Measurements from ENCODE around the gene TSPAN17. TPM values are rescaled to one million over a fixed set of nuclear protein-coding genes. Genes with fewer than 3 reads are reported as not detected.

TSPAN17 gene
- total RNA-seq, 2 donors from 2014 or later: 30.5 to 36.1 TPM

DNA sequence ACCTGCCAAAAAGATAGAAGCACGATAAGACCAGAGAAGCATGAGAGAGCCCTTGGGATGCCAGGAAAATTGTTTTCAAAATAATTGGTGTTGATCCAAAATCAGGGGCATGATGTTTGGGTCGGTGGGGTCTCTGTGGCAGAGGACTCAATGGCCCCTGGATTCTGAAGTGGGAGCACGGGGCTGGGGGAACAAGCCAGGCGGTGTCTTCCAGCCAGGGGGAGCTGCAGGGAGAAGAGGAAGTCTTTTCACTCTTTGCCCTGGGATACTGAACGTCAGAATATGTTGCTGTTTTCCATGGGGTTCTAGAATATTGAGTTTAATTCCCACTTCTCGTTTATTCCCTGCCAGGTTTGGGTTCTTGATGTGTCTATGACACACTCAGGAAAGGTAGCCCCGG is 20.4 kb downstream of the TSPAN17 start:
- no peaks in the 10 kb centered on the region for H3K27me3 ChIP-seq
- no peak overlapping the region for H3K4me3 ChIP-seq
- intact Hi-C loops (cut with DNase I): no loop called here

DNA sequence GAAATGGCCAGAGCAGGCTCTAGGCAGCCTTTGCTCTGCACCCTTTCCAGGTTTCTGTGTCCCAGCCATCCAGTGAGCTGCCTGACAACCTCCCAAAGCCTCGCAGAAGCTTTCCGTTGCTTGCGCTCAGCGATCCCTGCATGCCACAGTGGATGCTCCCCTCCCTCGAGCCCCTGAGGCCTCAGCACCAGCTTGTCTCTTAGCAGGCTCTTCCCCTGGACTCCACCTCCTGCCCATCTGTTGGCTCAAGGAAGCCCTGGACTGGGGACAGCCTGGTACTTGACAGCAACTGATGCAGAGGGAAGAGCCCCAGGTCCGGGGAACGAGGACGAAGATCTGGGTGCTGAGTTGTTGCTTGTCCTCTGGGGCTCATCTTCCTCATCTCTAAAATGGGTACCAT is 23.2 kb downstream of the TSPAN17 start:
- TF ChIP-seq, protein P1, sequence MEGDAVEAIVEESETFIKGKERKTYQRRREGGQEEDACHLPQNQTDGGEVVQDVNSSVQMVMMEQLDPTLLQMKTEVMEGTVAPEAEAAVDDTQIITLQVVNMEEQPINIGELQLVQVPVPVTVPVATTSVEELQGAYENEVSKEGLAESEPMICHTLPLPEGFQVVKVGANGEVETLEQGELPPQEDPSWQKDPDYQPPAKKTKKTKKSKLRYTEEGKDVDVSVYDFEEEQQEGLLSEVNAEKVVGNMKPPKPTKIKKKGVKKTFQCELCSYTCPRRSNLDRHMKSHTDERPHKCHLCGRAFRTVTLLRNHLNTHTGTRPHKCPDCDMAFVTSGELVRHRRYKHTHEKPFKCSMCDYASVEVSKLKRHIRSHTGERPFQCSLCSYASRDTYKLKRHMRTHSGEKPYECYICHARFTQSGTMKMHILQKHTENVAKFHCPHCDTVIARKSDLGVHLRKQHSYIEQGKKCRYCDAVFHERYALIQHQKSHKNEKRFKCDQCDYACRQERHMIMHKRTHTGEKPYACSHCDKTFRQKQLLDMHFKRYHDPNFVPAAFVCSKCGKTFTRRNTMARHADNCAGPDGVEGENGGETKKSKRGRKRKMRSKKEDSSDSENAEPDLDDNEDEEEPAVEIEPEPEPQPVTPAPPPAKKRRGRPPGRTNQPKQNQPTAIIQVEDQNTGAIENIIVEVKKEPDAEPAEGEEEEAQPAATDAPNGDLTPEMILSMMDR (IDR thresholded peaks at IDR 0.05): no peak
- DNase-seq: no peak
- Histone ChIP-seq H3K27me3 (no peaks in the 10 kb centered on the region), H3K36me3 (no peaks in the 10 kb centered on the region), H3K9ac (ENCODE audit: low read depth in 2 of 2, low read length in 2 of 2) (no peak overlapping the region), H3K27ac (no peak overlapping the region), H3K4me3 (no peak overlapping the region), H3K9me3 (no peaks in the 10 kb centered on the region), H3K4me1 (no peaks in the 10 kb centered on the region)
- intact Hi-C loops (cut with DNase I): no loop called here

More for the DNA sequence above, 20.4 kb downstream of the TSPAN17 start:
- no peaks in the 10 kb centered on the region for H3K4me1 ChIP-seq
- H3K36me3 ChIP-seq: no peaks in the 10 kb centered on the region
- no peak overlapping the region for H3K27ac ChIP-seq
- H3K9me3 ChIP-seq: no peaks in the 10 kb centered on the region
- H3K9ac ChIP-seq (ENCODE audit: low read depth in 2 of 2, low read length in 2 of 2): no peak overlapping the region
- DNase-seq: no peak
- TF ChIP-seq, protein P1 (IDR thresholded peaks at IDR 0.05): no peak

DNA sequence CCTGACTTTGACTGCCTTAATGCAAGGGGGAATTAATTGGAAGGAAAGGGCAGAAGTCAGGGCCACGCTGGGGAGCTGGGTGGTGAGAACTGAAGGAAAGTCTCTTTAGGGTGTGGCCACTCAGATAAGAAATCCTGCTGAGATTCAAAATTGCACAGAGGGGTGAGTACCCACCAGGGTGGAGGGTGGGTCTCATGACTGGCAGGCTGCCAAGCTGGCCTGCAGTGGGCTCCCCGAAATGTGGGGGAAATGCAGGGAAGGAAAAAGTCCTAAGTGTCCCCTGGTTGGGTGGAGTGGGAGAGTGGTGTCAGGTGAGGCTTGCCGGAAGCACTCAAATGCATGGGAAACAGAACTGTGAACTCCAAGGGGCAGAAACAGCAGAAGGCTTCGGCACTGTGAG is 24.1 kb downstream of the TSPAN17 start:
- H3K4me1 ChIP-seq: no peaks in the 10 kb centered on the region
- no peaks in the 10 kb centered on the region for H3K36me3 ChIP-seq
- no peaks in the 10 kb centered on the region for H3K9me3 ChIP-seq
- DNase-seq: no peak
- H3K27me3 ChIP-seq: no peaks in the 10 kb centered on the region
- no peak overlapping the region for H3K4me3 ChIP-seq
- H3K9ac ChIP-seq (ENCODE audit: low read depth in 2 of 2, low read length in 2 of 2): no peak overlapping the region
- no peak overlapping the region for H3K27ac ChIP-seq
- intact Hi-C loops (cut with DNase I): no loop called here
- TF ChIP-seq, protein P1 (IDR thresholded peaks at IDR 0.05): no peak

DNA sequence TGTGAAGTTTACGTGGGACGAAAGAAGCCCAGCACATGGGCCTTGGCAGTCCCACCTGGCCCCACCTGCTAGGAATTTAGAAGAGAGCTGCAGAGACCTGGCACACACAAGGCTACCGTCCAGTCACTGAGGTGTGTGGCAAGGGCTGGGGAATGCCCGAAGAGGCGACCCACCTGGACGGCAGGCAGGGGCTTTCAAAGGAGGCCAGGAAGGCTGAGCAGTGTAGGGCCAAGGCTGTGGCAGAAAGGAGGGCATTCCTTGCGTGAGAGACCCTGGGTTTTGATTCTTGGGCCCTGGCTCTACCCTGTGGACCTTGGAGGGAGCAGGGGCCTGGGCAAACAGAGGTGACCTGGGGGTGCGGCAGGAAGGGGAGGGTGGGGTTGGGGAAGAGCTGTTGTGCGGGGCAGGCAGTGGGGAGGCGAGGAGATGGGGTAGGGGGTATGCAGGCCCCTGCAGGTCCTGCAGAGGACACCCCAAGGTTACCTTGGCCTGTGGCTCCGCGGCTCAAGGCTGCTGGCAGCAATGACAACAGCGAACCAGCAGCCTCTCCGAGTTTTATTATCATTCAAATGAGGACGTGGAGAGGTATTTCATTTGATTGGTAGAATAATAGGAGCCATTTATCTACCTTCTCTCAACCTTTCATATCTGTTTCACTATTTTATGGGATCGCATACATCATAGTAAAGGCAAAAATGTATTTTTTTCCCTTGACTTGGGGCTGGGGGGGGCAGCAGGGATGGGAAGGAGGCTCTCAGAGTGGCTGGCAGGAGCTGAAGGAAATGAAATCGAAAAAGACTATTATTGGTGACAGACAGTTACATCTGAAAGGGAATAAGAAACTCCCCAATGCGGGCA is 24.8 kb downstream of the TSPAN17 start:
- Histone ChIP-seq H3K4me3 (no peak overlapping the region), H3K27ac (no peak overlapping the region), H3K36me3 (no peaks in the 10 kb centered on the region), H3K4me1 (no peaks in the 10 kb centered on the region), H3K27me3 (no peaks in the 10 kb centered on the region), H3K9ac (ENCODE audit: low read depth in 2 of 2, low read length in 2 of 2) (no peak overlapping the region), H3K9me3 (no peaks in the 10 kb centered on the region)
- DNase-seq: no peak
- TF ChIP-seq, protein P1 (IDR thresholded peaks at IDR 0.05): no peak
- intact Hi-C loops (cut with DNase I): no loop called here

DNA sequence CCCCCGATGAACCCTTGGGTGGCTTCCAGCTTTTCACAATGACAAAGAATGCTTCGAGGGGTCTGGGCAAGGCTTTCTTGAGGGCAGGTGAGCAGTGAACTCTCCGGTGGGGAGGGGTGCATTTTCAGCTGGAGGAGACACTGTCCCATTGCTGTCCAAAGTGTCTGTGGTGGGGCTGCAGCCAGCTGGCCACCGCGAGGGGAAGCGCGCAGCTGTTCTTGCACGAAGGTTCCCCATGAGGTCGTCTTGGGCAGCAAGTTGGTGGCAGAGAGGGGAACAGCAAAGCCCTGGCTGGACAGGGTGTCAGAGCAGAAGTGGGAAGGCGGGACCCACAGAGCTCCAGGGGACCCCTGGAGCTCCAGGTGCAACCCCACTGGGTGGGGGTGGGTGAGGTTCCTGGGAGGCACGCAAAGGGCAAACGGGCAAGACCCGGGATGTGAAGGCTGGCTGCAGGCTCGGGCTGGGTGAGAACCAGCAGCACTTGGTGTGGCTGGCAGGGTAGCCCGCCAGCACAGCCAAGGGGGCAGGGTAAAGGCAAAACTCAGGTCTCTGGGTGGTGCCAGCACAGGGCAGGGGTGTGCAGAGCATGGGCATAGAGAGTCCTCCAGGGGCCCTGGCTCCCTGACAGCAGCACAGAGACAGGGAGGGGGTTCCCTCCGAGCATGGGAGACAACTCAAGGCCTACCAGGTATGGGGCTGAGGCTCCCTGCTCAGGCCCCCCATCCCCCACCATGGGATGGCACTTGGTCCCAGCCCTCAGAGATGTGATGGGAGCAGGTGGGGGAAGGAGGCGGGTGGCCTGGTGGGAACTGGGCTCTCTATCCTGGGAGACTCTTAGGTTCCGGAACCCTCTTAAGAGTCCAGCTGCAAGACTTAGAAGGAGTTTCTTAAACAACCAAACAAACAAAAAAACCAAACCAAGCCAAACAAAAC is 26.6 kb downstream of the TSPAN17 start:
- no peak overlapping the region for H3K27ac ChIP-seq
- TF ChIP-seq, protein P1 (IDR thresholded peaks at IDR 0.05): no peak
- H3K4me1 ChIP-seq: no peaks in the 10 kb centered on the region
- no peak for DNase-seq
- no peaks in the 10 kb centered on the region for H3K36me3 ChIP-seq
- no peaks in the 10 kb centered on the region for H3K9me3 ChIP-seq
- no peak overlapping the region for H3K4me3 ChIP-seq
- H3K27me3 ChIP-seq: no peaks in the 10 kb centered on the region
- intact Hi-C loops (cut with DNase I): no loop called here
- H3K9ac ChIP-seq (ENCODE audit: low read depth in 2 of 2, low read length in 2 of 2): no peak overlapping the region

Data from colonic mucosa (tissue), 4 donors.